Prostate gland (tissue), 2 donors: ENCODE measurements around the gene DHRS12. TPM values are rescaled to one million over a fixed set of nuclear protein-coding genes. Genes with fewer than 3 reads are reported as not detected.
A peak's percentile ranks its signal among the peaks of the same experiment; 100 is the strongest.

Experiments
- DNase-seq: peaks from one replicate; pipeline ENCODE4 v3.0.0-alpha.2; 2019; ENCODE audit warnings: low spot score
- H3K27ac ChIP-seq, 2 donors: fragments of 200-600 bp; sonication (generic); 2 replicates each; pipeline ENCODE4 v1.5.1; 2017 to 2019
- H3K27me3 ChIP-seq: fragments of 200-600 bp; sonication (generic); replicated peaks from 2 replicates; pipeline ENCODE4 v1.5.1; 2019; ENCODE audit not compliant: insufficient read depth
- H3K36me3 ChIP-seq, 2 donors: fragments of 200-600 bp; sonication (generic); 1 replicate in 1 of 2; 2 replicates in 1 of 2; pipeline versions ENCODE4 v1.5.1 to v1.8.1; 2017 to 2019
- H3K4me1 ChIP-seq: fragments of 200-600 bp; sonication (generic); replicated peaks from 2 replicates; pipeline ENCODE4 v1.5.1; 2019
- H3K4me3 ChIP-seq, 2 donors: fragments of 200-600 bp; sonication (generic); 2 replicates each; pipeline ENCODE4 v1.5.1; 2017 to 2019
- H3K9me3 ChIP-seq: fragments of 200-600 bp; sonication (generic); 2 replicates; pipeline ENCODE4 v1.5.1; 2017
- CTCF ChIP-seq, 4 experiments: fragments of 200-600 bp in 2 of 4; fragments of 450-650 bp in 2 of 4; sonication (generic) in 2 of 4; IDR thresholded peaks; 1 replicate in 3 of 4; 2 replicates in 1 of 4; pipeline ENCODE4 v1.5.1; 2016 to 2019; ENCODE audit warnings: antibody characterized with exemption in 4 of 4, mild to moderate bottlenecking in 2 of 4, moderate library complexity in 2 of 4
- POLR2A ChIP-seq: fragments of 450-650 bp; IDR thresholded peaks from one replicate; pipeline ENCODE4 v1.6.1; 2016; ENCODE audit warnings: antibody characterized with exemption, mild to moderate bottlenecking
- POLR2AphosphoS5 ChIP-seq: sonication (generic); formaldehyde crosslinking; IDR thresholded peaks from one replicate; pipeline ENCODE4 v1.6.1; 2017; ENCODE audit warnings: antibody characterized with exemption
- WGBS: methylation state at CpG from one replicate; pipeline ENCODE4 v1.1.5; 2018; 5-methylcytosine and 5-hydroxymethylcytosine counted together
- intact Hi-C: fragments of 100-400 bp; cut with DNase I; formaldehyde crosslinking; loops from one replicate; pipeline ENCODE4 v1.14.2; 2022
- total RNA-seq, 2 donors: library from RNA; depleted of rRNA; stranded (reverse); fragments of >200 nt; gene quantifications; one replicate each; pipeline ENCODE4 v1.1.0, GENCODE V29; 2016

Gene DHRS12
- total RNA-seq, 2 donors from 2014 or later: 18.7 to 19.8 TPM

GRCh38 chr13:51816604-51817249 is 12.8 kb upstream of the DHRS12 start:
- H3K4me1 ChIP-seq: no peaks in the 10 kb centered on the region
- intact Hi-C loops: loop anchor here (10.0 kb wide), 2 partner anchors 198 to 308 kb away; partner anchors contain the start of genes ALG11, ATP7B and NEK5
- no peak overlapping the region for H3K27ac ChIP-seq
- no peaks in the 10 kb centered on the region for H3K36me3 ChIP-seq
- H3K27me3 ChIP-seq: no peaks in the 10 kb centered on the region
- DNase-seq: no peak
- TF ChIP-seq CTCF (IDR thresholded peaks at IDR 0.05) (no peak), POLR2A (no peak), POLR2AphosphoS5 (no peak)
- H3K9me3 ChIP-seq: no peaks in the 10 kb centered on the region
- no peak overlapping the region for H3K4me3 ChIP-seq
- WGBS: 74% methylated on average over 19 of the region's 19 CpGs

- intact Hi-C loops: loop anchor here (10.0 kb wide), 2 partner anchors 199 to 309 kb away; partner anchors contain the start of genes ALG11, ATP7B and NEK5
- Histone ChIP-seq H3K4me3 (no peak overlapping the region), H3K9me3 (no peaks in the 10 kb centered on the region), H3K27ac (no peak overlapping the region), H3K27me3 (no peaks in the 10 kb centered on the region), H3K36me3 (no peaks in the 10 kb centered on the region), H3K4me1 (no peaks in the 10 kb centered on the region)
- TF ChIP-seq POLR2A (no peak), POLR2AphosphoS5 (no peak), CTCF (IDR thresholded peaks at IDR 0.05) (no peak)
- no peak for DNase-seq
- WGBS: 63% methylated on average over 11 of the region's 11 CpGs
Measured at GRCh38 chr13:51815848-51816247, 11.9 kb upstream of the DHRS12 start.

DNA sequence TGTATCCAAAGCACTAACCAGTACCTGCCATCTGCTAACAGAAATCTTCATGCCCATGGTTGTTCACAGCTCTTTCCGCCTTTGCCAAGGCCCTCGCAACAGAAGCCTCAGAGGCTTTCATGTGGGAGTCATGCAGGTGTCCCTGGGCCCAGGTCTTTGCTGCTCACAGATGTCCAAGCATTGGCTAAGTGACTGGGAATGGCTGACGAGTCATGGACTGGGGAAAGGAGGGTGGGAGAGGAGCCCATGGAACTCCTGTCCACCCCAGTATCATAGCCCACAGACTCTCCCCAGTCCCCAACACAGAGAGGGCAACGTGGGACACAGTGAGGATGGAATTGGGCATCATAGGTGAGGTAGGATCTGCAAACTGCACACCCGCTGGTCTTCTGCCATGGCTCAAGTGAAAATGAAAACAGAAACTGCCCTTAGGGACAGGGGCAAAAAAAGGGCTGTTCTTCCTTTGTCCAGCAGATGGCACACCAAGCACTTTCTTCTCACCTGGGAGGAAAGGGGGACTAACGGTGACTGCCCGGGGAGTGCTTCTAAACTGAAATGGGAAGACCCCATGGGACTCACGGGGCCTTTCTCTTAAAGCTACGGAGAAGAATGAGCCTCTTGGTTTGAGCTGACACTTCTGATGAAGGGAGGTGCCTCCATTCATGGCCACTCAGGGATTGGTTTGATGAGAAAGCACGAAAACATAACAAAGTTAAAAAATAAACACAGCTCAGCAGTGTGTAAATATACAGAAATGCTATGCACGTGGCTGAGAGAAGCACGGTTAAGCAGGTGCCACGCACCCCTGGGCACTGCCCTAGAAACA is 11.1 kb upstream of the DHRS12 start:
- TF ChIP-seq POLR2AphosphoS5 (peak; percentile 15), POLR2A (no peak), CTCF (IDR thresholded peaks at IDR 0.05) (peak; percentile 44 to 82 (median 75))
- H3K4me1 ChIP-seq: no peaks in the 10 kb centered on the region
- H3K27me3 ChIP-seq: no peaks in the 10 kb centered on the region
- 22% methylated on average over 13 of the region's 13 CpGs for WGBS
- intact Hi-C loops: loop anchor here (10.0 kb wide), 2 partner anchors 200 to 310 kb away; partner anchors contain the start of genes ALG11, ATP7B and NEK5
- no peaks in the 10 kb centered on the region for H3K9me3 ChIP-seq
- no peak overlapping the region for H3K27ac ChIP-seq
- no peaks in the 10 kb centered on the region for H3K36me3 ChIP-seq
- peak; percentile 55 for DNase-seq
- H3K4me3 ChIP-seq: no peak overlapping the region

- Histone ChIP-seq H3K36me3 (no peaks in the 10 kb centered on the region), H3K4me1 (no peaks in the 10 kb centered on the region), H3K27ac (no peak overlapping the region), H3K4me3 (no peak overlapping the region), H3K9me3 (no peaks in the 10 kb centered on the region), H3K27me3 (no peaks in the 10 kb centered on the region)
- 97% methylated on average over 2 of the region's 2 CpGs for WGBS
- no peak for TF ChIP-seq POLR2AphosphoS5
- no peak for TF ChIP-seq CTCF (IDR thresholded peaks at IDR 0.05)
- no peak for TF ChIP-seq POLR2A
- intact Hi-C loops: loop anchor here (10.0 kb wide), 2 partner anchors 201 to 311 kb away; partner anchors contain the start of genes ALG11, ATP7B and NEK5
- no peak for DNase-seq
Measured at GRCh38 chr13:51814071-51814470, 10.1 kb upstream of the DHRS12 start.
